K562 (cell line): Measurements from ENCODE around the gene RSPH1. TPM values are rescaled to one million over a fixed set of nuclear protein-coding genes. Genes with fewer than 3 reads are reported as not detected.
A peak's percentile ranks its signal among the peaks of the same experiment; 100 is the strongest.

ENCODE experiments used
- CAMTA2 ChIP-seq: fragments of 250-450 bp; sonication (Bioruptor Pico); conservative IDR thresholded peaks from 2 replicates; pipeline ENCODE4 v1.5.1; 2022
- FOXJ3 ChIP-seq: sonication (generic); formaldehyde crosslinking; IDR thresholded peaks from 2 replicates; pipeline ENCODE4 v1.4.0; 2020; ENCODE audit warnings: mild to moderate bottlenecking, missing genetic modification reagents
- FOXK2 ChIP-seq, 2 experiments: fragments of 450-650 bp; IDR thresholded peaks in 1 of 2; conservative IDR thresholded peaks in 1 of 2; 2 replicates each; pipeline ENCODE4 v1.6.1; 2016; ENCODE audit warnings: low read depth in 2 of 2, mild to moderate bottlenecking in 1 of 2
- MCM5 ChIP-seq: fragments of 450-650 bp; IDR thresholded peaks from 2 replicates; pipeline ENCODE4 v1.6.1; 2016; ENCODE audit warnings: low read depth
- MITF ChIP-seq: IDR thresholded peaks from 2 replicates; pipeline ENCODE4 v1.6.1; 2014; ENCODE audit warnings: antibody characterized with exemption
- NFIX ChIP-seq: fragments of 250-450 bp; sonication (Bioruptor Pico); IDR thresholded peaks from 2 replicates; pipeline ENCODE4 v1.4.0; 2020; ENCODE audit warnings: low read depth, mild to moderate bottlenecking, moderate library complexity
- NFRKB ChIP-seq: fragments of 450-650 bp; IDR thresholded peaks from 2 replicates; pipeline ENCODE4 v1.6.1; 2016; ENCODE audit warnings: low read depth
- NRF1 ChIP-seq, 2 experiments: fragments of 450-650 bp; IDR thresholded peaks in 1 of 2; conservative IDR thresholded peaks in 1 of 2; 2 replicates each; pipeline ENCODE4 v1.6.1; 2014; ENCODE audit warnings: mild to moderate bottlenecking in 2 of 2
- PHB2 ChIP-seq: fragments of 450-650 bp; IDR thresholded peaks from 2 replicates; pipeline ENCODE4 v1.6.1; 2017; ENCODE audit warnings: low read depth
- PHF21A ChIP-seq: fragments of 450-650 bp; IDR thresholded peaks from 2 replicates; pipeline ENCODE4 v1.6.1; 2017; ENCODE audit warnings: low read depth, borderline replicate concordance
- SMAD1 ChIP-seq: fragments of 150-350 bp; IDR thresholded peaks from 2 replicates; pipeline ENCODE4 v1.6.1; 2014; ENCODE audit warnings: low read length, low read depth; ENCODE audit not compliant: partially characterized antibody
- SMARCA4 ChIP-seq: fragments of 450-650 bp; IDR thresholded peaks from 2 replicates; pipeline ENCODE4 v1.6.1; 2016
- TCF7L2 ChIP-seq: fragments of 150-350 bp; IDR thresholded peaks from 2 replicates; pipeline ENCODE4 v1.6.1; 2016; ENCODE audit warnings: low read depth, mild to moderate bottlenecking, low read length, moderate library complexity
- ZBED1 ChIP-seq: IDR thresholded peaks from 2 replicates; pipeline ENCODE4 v1.6.1; 2014
- ZFP1 ChIP-seq: fragments of 450-650 bp; formaldehyde crosslinking; IDR thresholded peaks from 2 replicates; pipeline ENCODE4 v1.4.0; 2020; ENCODE audit warnings: mild to moderate bottlenecking, mixed read lengths
- ZNF586 ChIP-seq: fragments of 450-650 bp; formaldehyde crosslinking; conservative IDR thresholded peaks from 2 replicates; pipeline ENCODE4 v1.4.0; 2020; ENCODE audit warnings: mild to moderate bottlenecking, moderate library complexity
- ZNF668 ChIP-seq: fragments of 250-450 bp; sonication (Bioruptor Pico); IDR thresholded peaks from 2 replicates; pipeline ENCODE4 v1.8.0; 2022; ENCODE audit warnings: mild to moderate bottlenecking, inconsistent platforms
- polyA plus RNA-seq, 8 experiments: library from polyadenylated mRNA; depleted of rRNA in 4 of 8; stranded (reverse) in 5 of 8; unstranded in 3 of 8; fragments of >200 nt; fragmentation: Nextera tagmentation in 2 of 8; fragmentation: Illumina TruSeq in 1 of 8; extraction: Ambion mirVana in 2 of 8; extraction: Trizol in 1 of 8; gene quantifications; 2 replicates each; pipeline versions ENCODE4 v1.2.1 to v1.2.3, GENCODE V29; 2011 to 2014; ENCODE audit warnings: inconsistent platforms in 1 of 8, missing spikeins in 1 of 8
- total RNA-seq, 7 experiments: library from RNA; depleted of rRNA in 6 of 7; stranded (reverse); fragments of >200 nt in 6 of 7; fragmentation: Illumina TruSeq in 2 of 7; extraction: Trizol in 2 of 7; gene quantifications; 2 replicates each; pipeline versions ENCODE4 v1.2.1 to v1.2.3, GENCODE V29; 2011 to 2021; ENCODE audit warnings: low replicate concordance in 1 of 7
- TF ChIP-seq, protein P1 (sequence below): fragments of 450-650 bp; formaldehyde crosslinking; IDR thresholded peaks from 2 replicates; pipeline ENCODE4 v1.4.0; 2022; ENCODE audit warnings: missing genetic modification characterization
- TF ChIP-seq, protein P2 (sequence below): sonication (generic); formaldehyde crosslinking; IDR thresholded peaks from 2 replicates; pipeline ENCODE4 v1.8.0; 2023; ENCODE audit warnings: missing genetic modification reagents, mild to moderate bottlenecking, borderline replicate concordance
- TF ChIP-seq, protein P3 (sequence below): fragments of 250-450 bp; sonication (Bioruptor Pico); IDR thresholded peaks from 2 replicates; pipeline ENCODE4 v1.9.0; 2021; ENCODE audit warnings: mild to moderate bottlenecking, inconsistent platforms

RSPH1 gene
- total and polyA plus RNA-seq, 9 of the 15 experiments (the other 6 are each of a cell fraction or from before 2014, with no cell fraction given): 0.17 TPM; not detected in 8

GRCh38 chr21:42433946-42434551 is 62.0 kb downstream of the RSPH1 start (continued):
- no peak for TF ChIP-seq CAMTA2 (CRISPR knock-in tag)
- TF ChIP-seq SMAD1: peak; percentile 57
- TF ChIP-seq MITF: no peak
- no peak for TF ChIP-seq TCF7L2
- no peak for TF ChIP-seq NFRKB
- TF ChIP-seq, protein P1, sequence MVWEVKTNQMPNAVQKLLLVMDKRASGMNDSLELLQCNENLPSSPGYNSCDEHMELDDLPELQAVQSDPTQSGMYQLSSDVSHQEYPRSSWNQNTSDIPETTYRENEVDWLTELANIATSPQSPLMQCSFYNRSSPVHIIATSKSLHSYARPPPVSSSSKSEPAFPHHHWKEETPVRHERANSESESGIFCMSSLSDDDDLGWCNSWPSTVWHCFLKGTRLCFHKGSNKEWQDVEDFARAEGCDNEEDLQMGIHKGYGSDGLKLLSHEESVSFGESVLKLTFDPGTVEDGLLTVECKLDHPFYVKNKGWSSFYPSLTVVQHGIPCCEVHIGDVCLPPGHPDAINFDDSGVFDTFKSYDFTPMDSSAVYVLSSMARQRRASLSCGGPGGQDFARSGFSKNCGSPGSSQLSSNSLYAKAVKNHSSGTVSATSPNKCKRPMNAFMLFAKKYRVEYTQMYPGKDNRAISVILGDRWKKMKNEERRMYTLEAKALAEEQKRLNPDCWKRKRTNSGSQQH (CRISPR knock-in tag): no peak
- no peak for TF ChIP-seq NFIX (CRISPR knock-in tag)
- no peak for TF ChIP-seq ZFP1 (CRISPR knock-in tag)
- TF ChIP-seq, protein P2, sequence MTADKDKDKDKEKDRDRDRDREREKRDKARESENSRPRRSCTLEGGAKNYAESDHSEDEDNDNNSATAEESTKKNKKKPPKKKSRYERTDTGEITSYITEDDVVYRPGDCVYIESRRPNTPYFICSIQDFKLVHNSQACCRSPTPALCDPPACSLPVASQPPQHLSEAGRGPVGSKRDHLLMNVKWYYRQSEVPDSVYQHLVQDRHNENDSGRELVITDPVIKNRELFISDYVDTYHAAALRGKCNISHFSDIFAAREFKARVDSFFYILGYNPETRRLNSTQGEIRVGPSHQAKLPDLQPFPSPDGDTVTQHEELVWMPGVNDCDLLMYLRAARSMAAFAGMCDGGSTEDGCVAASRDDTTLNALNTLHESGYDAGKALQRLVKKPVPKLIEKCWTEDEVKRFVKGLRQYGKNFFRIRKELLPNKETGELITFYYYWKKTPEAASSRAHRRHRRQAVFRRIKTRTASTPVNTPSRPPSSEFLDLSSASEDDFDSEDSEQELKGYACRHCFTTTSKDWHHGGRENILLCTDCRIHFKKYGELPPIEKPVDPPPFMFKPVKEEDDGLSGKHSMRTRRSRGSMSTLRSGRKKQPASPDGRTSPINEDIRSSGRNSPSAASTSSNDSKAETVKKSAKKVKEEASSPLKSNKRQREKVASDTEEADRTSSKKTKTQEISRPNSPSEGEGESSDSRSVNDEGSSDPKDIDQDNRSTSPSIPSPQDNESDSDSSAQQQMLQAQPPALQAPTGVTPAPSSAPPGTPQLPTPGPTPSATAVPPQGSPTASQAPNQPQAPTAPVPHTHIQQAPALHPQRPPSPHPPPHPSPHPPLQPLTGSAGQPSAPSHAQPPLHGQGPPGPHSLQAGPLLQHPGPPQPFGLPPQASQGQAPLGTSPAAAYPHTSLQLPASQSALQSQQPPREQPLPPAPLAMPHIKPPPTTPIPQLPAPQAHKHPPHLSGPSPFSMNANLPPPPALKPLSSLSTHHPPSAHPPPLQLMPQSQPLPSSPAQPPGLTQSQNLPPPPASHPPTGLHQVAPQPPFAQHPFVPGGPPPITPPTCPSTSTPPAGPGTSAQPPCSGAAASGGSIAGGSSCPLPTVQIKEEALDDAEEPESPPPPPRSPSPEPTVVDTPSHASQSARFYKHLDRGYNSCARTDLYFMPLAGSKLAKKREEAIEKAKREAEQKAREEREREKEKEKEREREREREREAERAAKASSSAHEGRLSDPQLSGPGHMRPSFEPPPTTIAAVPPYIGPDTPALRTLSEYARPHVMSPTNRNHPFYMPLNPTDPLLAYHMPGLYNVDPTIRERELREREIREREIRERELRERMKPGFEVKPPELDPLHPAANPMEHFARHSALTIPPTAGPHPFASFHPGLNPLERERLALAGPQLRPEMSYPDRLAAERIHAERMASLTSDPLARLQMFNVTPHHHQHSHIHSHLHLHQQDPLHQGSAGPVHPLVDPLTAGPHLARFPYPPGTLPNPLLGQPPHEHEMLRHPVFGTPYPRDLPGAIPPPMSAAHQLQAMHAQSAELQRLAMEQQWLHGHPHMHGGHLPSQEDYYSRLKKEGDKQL (CRISPR knock-in tag): no peak
- TF ChIP-seq PHB2: no peak
- 0 out of 4 replicates have a peak, but pooled peaks have one; percentile 11 to 22 for TF ChIP-seq NRF1 (conservative IDR thresholded peaks at IDR 0.05 in 1 of 2, IDR thresholded peaks at IDR 0.05 in 1 of 2)
- no peak for TF ChIP-seq ZNF668 (CRISPR knock-in tag)
- TF ChIP-seq FOXK2 (conservative IDR thresholded peaks at IDR 0.05 in 1 of 2, IDR thresholded peaks at IDR 0.05 in 1 of 2; ENCODE audit: low read depth in 2 of 2): peak; percentile 75 to 76; a peak in 3 of 4 replicates
- TF ChIP-seq ZNF586 (CRISPR knock-in tag): no peak
- no peak for TF ChIP-seq PHF21A
- TF ChIP-seq, protein P3, sequence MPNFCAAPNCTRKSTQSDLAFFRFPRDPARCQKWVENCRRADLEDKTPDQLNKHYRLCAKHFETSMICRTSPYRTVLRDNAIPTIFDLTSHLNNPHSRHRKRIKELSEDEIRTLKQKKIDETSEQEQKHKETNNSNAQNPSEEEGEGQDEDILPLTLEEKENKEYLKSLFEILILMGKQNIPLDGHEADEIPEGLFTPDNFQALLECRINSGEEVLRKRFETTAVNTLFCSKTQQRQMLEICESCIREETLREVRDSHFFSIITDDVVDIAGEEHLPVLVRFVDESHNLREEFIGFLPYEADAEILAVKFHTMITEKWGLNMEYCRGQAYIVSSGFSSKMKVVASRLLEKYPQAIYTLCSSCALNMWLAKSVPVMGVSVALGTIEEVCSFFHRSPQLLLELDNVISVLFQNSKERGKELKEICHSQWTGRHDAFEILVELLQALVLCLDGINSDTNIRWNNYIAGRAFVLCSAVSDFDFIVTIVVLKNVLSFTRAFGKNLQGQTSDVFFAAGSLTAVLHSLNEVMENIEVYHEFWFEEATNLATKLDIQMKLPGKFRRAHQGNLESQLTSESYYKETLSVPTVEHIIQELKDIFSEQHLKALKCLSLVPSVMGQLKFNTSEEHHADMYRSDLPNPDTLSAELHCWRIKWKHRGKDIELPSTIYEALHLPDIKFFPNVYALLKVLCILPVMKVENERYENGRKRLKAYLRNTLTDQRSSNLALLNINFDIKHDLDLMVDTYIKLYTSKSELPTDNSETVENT (CRISPR knock-in tag): no peak
- peak; percentile 91 for TF ChIP-seq SMARCA4
- TF ChIP-seq MCM5: no peak
- TF ChIP-seq FOXJ3: no peak
- no peak for TF ChIP-seq ZBED1
